Muscle layer of colon (tissue), 2 donors: ENCODE measurements around the gene RAB17.
"Not testable (repeated sequence)": the region's sequence is repeated elsewhere in the genome, so short reads cannot be mapped to it uniquely, and the experiment has no call there.

Experiments used
- H3K27ac ChIP-seq: one replicate; pipeline ENCODE4 v1.7.0; 2013; ENCODE audit warnings: low read depth, mild to moderate bottlenecking, low read length, moderate library complexity
- H3K27me3 ChIP-seq, 2 donors: one replicate each; pipeline ENCODE4 v1.7.0; 2013; ENCODE audit warnings: low read length in 2 of 2, mild to moderate bottlenecking in 2 of 2; ENCODE audit not compliant: insufficient read depth in 2 of 2, control insufficient read depth in 1 of 2
- H3K36me3 ChIP-seq: one replicate; pipeline ENCODE4 v1.7.0; 2013; ENCODE audit warnings: mild to moderate bottlenecking, low read length; ENCODE audit not compliant: insufficient read depth
- H3K4me1 ChIP-seq: one replicate; pipeline ENCODE4 v1.7.0; 2013; ENCODE audit warnings: mild to moderate bottlenecking, low read length; ENCODE audit not compliant: insufficient read depth
- H3K4me3 ChIP-seq, 2 donors: one replicate each; pipeline ENCODE4 v1.7.0; 2013; ENCODE audit warnings: low read length in 2 of 2, low read depth in 1 of 2, mild to moderate bottlenecking in 1 of 2, moderate library complexity in 1 of 2
- H3K9ac ChIP-seq: one replicate; pipeline ENCODE4 v1.7.0; 2013; ENCODE audit warnings: low read length
- H3K9me3 ChIP-seq: one replicate; pipeline ENCODE4 v1.7.0; 2013; ENCODE audit warnings: mild to moderate bottlenecking, low read length
- donor health status: abdominal sarcoma.
- donor health status: Adenocarcinoma of cecum.

Gene RAB17

DNA sequence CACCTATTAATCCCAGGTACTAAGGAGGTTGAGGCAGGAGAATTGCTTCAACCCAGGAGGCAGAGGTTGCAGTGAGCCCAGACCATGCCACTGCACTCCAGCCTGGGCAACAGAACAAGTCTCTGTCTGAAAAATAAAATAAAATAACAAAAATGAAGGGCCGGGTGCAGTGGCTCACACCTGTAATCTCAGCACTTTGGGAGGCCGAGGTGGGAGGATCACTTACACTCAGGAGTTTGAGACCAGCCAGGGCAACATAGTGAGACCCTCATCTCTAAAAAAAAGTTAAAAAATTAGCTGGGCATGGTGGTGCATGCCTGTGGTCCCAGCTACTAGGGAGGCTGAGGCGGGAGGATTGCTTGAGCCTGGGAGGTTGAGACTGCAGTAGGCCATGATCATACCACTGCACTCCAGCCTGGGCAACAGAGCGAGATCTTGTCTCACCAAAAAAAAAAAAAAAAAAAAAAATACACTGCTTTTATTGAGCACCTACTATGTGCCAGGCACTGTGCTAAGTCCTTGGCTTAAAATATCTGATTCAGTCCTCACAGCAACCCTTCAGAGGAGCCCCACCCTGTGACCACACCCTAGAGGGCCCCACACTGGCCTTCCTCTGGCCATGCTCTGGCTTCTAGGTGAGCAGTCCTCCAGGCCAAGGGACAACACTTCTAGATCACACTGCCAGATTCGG lies 5.4 kb upstream of the RAB17 start:
- Histone ChIP-seq H3K4me1 (peaks cover 33% of the 10 kb centered on the region), H3K27ac (peak overlapping the region; percentile 30)
- H3K36me3 ChIP-seq, H3K9ac ChIP-seq, H3K4me3 ChIP-seq, H3K27me3 ChIP-seq, H3K9me3 ChIP-seq: not testable (repeated sequence)

DNA sequence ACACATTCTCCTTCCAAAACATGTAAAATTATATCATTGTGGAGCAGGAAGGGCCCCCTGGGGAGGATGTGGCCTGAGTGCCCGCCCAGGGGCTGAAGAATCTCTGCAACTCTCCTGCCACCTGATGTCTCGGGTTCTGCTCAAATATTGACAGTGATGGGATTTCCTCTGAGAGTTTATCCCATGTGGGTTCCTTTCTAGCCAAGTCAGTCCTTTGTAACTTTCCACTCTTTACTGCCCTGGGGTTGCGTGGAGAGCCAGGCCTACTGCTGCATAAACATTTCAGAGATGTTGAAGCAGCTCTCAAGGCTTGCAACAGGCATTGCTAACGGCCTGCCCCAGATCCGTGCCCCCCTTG lies 4.0 kb upstream of the RAB17 start:
- Histone ChIP-seq H3K36me3 (no peaks in the 10 kb centered on the region), H3K27ac (no peak overlapping the region), H3K9ac (no peak overlapping the region), H3K4me3 (no peak overlapping the region), H3K27me3 (no peaks in the 10 kb centered on the region), H3K9me3 (no peaks in the 10 kb centered on the region), H3K4me1 (peaks cover 21% of the 10 kb centered on the region)

DNA sequence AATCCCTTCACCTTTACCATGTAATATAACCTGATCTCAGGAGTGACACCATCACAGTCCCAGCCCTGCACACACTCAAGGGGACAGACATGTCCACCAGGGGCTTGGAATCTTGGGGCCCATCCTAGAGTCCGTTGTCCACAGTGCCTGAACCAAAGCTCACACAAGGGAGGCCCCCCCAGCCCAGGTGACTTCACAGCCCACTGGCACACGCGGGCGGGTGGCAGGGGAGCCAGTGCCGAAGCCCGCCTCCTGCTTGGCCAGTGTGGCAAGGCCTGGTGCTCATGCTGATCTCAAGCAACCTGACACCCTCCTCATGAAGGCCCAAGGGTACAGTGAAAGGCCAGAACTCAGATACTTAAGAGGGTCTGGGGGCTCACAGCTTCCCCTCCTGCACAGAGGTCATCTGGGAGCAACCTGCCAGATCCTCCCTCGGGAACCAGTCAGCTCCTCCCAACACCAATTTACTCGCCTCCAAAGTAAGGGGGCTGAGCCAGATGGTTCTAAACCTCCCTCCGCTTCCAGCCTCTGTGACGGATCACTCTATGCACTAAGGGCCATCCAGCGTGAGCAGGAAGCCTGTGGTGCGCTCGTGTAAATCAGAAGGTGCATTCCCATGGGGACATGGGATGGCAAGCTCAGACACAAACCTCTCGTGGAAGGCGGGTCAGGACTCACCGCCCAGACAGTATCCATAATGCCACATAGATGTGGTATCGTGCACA lies 3.2 kb upstream of the RAB17 start:
- Histone ChIP-seq H3K4me1 (peaks cover 21% of the 10 kb centered on the region), H3K9ac (no peak overlapping the region), H3K27ac (no peak overlapping the region), H3K27me3 (no peaks in the 10 kb centered on the region), H3K9me3 (no peaks in the 10 kb centered on the region), H3K36me3 (no peaks in the 10 kb centered on the region), H3K4me3 (no peak overlapping the region)

DNA sequence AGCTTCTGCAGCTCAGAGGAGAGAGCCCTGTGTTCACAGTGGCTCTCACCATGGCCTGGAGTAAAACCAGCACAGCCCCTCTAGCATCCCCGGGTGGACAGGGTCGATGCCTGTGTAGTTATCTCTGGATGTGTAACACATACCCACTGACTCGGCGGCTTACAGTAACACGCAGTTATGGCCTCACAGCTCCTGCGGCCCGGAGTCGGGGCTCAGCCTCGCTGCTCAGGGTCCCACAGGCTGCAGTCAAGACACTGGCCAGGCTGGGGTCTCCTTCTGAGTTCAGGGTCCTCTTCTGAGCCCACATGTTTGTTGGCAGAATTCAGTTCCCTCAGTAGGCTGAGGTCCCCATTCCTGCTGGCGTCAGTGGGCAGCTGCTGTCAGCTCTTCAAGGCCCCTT lies 2.5 kb upstream of the RAB17 start:
- Histone ChIP-seq H3K27me3 (no peaks in the 10 kb centered on the region), H3K27ac (no peak overlapping the region), H3K9me3 (no peaks in the 10 kb centered on the region), H3K9ac (no peak overlapping the region), H3K36me3 (no peaks in the 10 kb centered on the region), H3K4me3 (no peak overlapping the region), H3K4me1 (peaks cover 21% of the 10 kb centered on the region)

DNA sequence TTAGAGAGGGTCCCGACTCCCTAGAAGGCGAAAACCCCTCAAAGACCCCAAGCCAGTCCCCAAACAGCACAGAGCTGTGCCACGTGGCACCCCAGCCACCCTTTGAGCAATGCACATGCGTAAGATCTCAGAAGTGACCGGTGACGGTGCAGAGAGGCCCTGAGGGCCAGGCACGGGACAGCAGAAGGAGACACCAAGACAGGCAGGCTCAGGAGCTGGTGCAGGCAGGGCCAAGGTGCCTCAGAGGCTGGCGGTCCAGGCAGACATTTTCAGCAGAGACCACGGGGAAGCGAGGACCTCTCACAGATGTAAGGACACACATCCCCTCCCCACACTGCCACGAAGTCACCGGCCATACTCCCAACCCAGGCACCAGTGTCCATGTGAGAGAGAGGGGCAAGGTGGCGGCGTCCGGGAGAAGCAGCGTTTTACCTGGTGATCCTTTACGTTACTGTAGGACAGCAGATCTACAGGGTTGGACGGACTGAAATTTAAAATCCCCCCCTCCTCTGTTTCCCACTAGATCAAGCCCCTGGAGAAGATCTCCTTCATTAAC lies 2.0 kb upstream of the RAB17 start:
- Histone ChIP-seq H3K9ac (no peak overlapping the region), H3K27ac (no peak overlapping the region)

DNA sequence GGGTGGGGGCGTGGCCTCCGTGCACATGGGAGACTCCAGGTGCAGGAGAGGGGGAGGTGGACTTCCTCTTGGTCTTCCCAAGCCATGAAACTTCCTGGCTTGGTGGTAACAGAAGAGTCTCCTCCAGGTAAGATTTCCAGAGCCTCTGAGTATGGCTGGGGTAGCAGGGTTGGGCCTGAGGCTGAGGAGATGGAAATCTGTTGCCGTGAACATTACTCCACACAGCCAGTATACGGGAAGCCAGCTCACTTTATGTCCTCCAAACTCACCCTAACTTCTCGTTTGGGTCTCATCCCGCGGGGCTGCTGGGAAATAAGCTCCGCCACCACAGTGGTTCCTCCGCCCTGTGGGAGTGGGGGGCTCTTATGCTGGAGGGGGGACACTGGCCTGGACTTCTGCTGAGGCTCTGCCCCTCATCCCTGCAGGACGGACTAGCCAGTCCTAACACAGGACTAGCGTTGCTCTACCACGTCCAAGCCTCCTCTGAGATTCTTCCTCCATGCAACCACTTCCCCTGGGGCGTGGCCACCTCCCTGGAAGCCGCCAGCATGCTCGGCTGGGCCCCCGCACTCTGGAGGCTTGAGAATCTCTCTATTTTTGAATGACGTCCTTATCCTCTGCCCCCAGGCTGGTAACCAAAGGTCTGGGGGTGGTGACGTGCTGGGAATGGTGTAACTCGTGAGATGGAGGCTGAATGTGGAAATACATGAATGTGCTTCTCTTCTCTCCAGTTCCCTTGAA lies 777 bp upstream of the RAB17 start:
- no peak overlapping the region for H3K9ac ChIP-seq
- H3K27me3 ChIP-seq = no peaks in the 10 kb centered on the region
- H3K36me3 ChIP-seq = no peaks in the 10 kb centered on the region
- H3K27ac ChIP-seq = no peak overlapping the region
- no peak overlapping the region for H3K4me3 ChIP-seq
- H3K9me3 ChIP-seq = no peaks in the 10 kb centered on the region
- H3K4me1 ChIP-seq = peaks cover 21% of the 10 kb centered on the region

More for the DNA sequence above, 2.0 kb upstream of the RAB17 start:
- no peaks in the 10 kb centered on the region for H3K36me3 ChIP-seq
- peaks cover 21% of the 10 kb centered on the region for H3K4me1 ChIP-seq
- H3K9me3 ChIP-seq = no peaks in the 10 kb centered on the region
- H3K4me3 ChIP-seq = no peak overlapping the region
- no peaks in the 10 kb centered on the region for H3K27me3 ChIP-seq

DNA sequence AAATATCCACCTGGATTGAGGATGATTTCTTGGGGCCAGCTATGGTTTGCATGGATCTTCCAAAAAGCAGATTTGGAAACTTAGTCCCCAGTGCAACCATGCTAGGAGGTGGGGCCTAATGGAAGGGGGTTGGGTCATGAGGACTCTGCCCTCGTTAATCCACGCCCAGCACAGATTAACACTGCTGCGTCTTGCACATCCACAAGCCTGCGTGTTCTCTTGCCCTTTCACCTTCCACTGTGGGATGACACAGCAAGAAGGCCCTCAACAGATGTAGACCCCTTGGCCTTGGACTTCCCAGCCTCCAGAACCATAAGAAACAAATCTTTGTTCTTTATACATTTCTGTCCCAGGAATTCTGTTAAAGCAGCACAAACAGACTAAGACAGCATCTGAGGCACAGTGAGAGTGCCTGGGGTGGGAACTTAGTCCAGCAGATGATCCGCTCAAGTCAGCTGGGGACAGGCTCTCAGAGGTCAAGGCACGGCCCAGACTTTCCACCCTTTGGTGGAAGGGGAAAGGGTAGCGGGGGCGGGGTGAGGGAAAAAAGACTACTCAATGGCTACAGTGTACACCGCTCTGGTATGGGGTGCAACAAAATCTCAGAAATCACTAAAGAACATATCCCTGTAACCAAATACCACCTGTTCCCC lies 2.4 kb downstream of the RAB17 start:
- H3K4me1 ChIP-seq = no peaks in the 10 kb centered on the region
- no peaks in the 10 kb centered on the region for H3K9me3 ChIP-seq
- H3K36me3 ChIP-seq = no peaks in the 10 kb centered on the region
- H3K27me3 ChIP-seq = no peaks in the 10 kb centered on the region
- no peak overlapping the region for H3K9ac ChIP-seq
- no peak overlapping the region for H3K4me3 ChIP-seq
- no peak overlapping the region for H3K27ac ChIP-seq

DNA sequence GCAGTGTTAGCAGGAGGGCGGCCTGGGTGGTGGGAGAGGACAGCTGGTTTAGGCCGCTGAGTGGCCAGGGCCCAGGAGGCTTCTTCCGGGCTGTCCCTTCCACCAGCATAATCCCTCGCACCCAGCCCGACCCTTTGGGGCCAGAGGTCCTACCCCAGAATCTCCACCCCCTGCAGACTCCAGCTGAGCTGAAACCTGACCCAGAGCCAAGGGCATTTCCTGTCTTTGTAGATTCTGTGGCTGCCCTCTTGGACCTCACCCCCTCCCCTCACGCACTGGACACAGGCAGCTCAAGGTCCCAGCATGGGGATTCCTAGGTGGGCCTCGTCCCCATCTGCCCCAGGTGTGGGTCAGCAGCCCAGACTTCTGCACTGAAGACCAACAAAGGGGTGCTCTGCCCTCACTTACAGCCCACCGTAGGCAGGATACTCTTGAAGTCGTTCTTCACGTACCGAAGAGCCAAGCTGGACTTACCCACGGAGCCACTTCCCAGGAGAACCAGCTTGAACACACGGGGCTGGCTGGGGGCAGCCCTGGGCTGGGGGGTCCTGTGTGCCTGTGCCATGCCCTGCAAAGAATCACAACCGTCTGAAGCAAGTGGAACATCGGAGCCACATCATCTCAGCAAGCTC lies 4.8 kb downstream of the RAB17 start:
- H3K9ac ChIP-seq = no peak overlapping the region
- H3K27me3 ChIP-seq = no peaks in the 10 kb centered on the region
- peaks cover 14% of the 10 kb centered on the region for H3K4me1 ChIP-seq
- H3K9me3 ChIP-seq = no peaks in the 10 kb centered on the region
- no peak overlapping the region for H3K27ac ChIP-seq
- H3K36me3 ChIP-seq = no peaks in the 10 kb centered on the region
- H3K4me3 ChIP-seq = no peak overlapping the region

DNA sequence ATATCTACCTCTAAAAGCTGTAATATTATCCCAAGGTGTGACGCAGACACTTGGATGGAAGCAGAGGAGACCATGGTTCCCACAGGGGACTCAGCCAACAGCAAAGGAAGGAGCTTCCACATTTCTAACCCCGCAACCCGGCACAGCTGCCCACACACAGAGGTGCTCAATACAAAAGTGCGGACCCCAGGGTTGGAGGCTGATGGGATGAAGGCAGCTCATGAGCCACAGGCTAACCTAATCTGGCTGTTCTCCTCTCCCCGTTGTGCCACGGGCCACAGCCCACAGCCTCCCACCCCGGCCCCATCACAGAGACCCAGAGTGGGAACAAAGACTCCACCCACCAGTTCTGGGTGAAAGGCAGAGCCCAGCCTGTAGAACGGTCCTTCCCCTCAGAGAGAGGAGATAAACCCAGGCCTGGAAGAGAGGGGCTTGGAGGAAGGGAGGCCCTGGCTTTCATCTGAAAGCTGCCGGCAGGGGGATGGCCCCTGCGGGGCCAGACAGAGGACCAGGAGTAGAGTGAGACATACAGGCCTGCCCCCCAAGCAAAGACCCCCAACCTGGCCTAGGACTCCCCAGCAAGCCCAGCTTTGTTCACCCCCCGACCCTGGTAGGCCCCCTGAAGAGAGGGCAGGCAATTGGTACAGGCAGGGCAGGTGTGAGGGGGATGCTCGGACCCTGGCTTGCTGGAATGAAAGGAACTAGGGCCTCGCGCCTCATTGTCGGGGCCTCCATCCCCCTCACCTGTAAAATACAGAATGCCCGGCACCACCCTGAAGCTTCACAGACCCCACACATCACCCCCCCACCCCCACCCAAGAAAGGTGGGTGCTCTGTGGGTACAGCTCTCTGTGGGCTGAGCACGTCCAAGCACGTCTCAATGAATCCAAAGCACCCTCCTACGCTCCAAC lies 6.9 kb downstream of the RAB17 start:
- Histone ChIP-seq H3K27ac (no peak overlapping the region), H3K4me1 (peaks cover 14% of the 10 kb centered on the region), H3K27me3 (no peaks in the 10 kb centered on the region), H3K36me3 (no peaks in the 10 kb centered on the region), H3K9me3 (no peaks in the 10 kb centered on the region), H3K4me3 (no peak overlapping the region), H3K9ac (no peak overlapping the region)
